ENCODE results near the gene MYBPC3. TPM values are rescaled to one million over a fixed set of nuclear protein-coding genes. Genes with fewer than 3 reads are reported as not detected.

Gene MYBPC3
- total and polyA plus RNA-seq, 12 donors = 0.54 to 5.8 (median 2.0) TPM

- intact Hi-C loops (cut with DNase I) = loop anchor here in 1 of 2 donors (10.0 kb wide), 1 partner anchor 447 kb away; no protein-coding TSS in a partner anchor
- Histone ChIP-seq H3K27me3 (no peaks in the 10 kb centered on the region), H3K9me3 (replicated peaks in 1 of 3) (no peaks in the 10 kb centered on the region), H3K4me3 (no peak overlapping the region), H3K27ac (no peak overlapping the region), H3K4me1 (replicated peaks in 1 of 2) (no peaks in the 10 kb centered on the region), H3K36me3 (replicated peaks in 1 of 2) (no peaks in the 10 kb centered on the region)
- WGBS, 4 donors = 79 to 83% (median 82%) methylated on average over 16 to 24 of the region's 24 CpGs
- DNase-seq = no peak
- TF ChIP-seq POLR2A (IDR thresholded peaks at IDR 0.05) = no peak
- no peak for TF ChIP-seq CTCF (IDR thresholded peaks at IDR 0.05)
These were observed 10.3 kb downstream of the MYBPC3 start for GRCh38 chr11:47342036-47342803.

GRCh38 chr11:47340980-47341775 is 11.3 kb downstream of the MYBPC3 start:
- 60 to 78% (median 67%) methylated on average over 14 to 18 of the region's 18 CpGs for WGBS, 4 donors
- H3K36me3 ChIP-seq (replicated peaks in 1 of 2) = no peaks in the 10 kb centered on the region
- TF ChIP-seq POLR2A (IDR thresholded peaks at IDR 0.05) (no peak), CTCF (IDR thresholded peaks at IDR 0.05) (no peak)
- H3K27ac ChIP-seq = no peak overlapping the region
- no peaks in the 10 kb centered on the region for H3K27me3 ChIP-seq
- DNase-seq = peak in 1 of 7 donors; percentile 21
- no peaks in the 10 kb centered on the region for H3K4me1 ChIP-seq (replicated peaks in 1 of 2)
- intact Hi-C loops (cut with DNase I) = loop anchor here in 1 of 2 donors (10.0 kb wide), 1 partner anchor 446 kb away; no protein-coding TSS in a partner anchor
- no peak overlapping the region for H3K4me3 ChIP-seq
- no peaks in the 10 kb centered on the region for H3K9me3 ChIP-seq (replicated peaks in 1 of 3)

GRCh38 chr11:47340010-47340409 is 12.5 kb downstream of the MYBPC3 start:
- intact Hi-C loops (cut with DNase I) = loop anchor here in 1 of 2 donors (10.0 kb wide), 1 partner anchor 445 kb away; no protein-coding TSS in a partner anchor
- H3K27me3 ChIP-seq = no peaks in the 10 kb centered on the region
- no peak for DNase-seq
- no peak for TF ChIP-seq POLR2A (IDR thresholded peaks at IDR 0.05)
- TF ChIP-seq CTCF (IDR thresholded peaks at IDR 0.05) = no peak
- 74 to 92% (median 87%) methylated on average over 9 of the region's 9 CpGs for WGBS, 4 donors
- H3K36me3 ChIP-seq (replicated peaks in 1 of 2) = no peaks in the 10 kb centered on the region
- H3K4me1 ChIP-seq (replicated peaks in 1 of 2) = no peaks in the 10 kb centered on the region
- H3K27ac ChIP-seq = no peak overlapping the region
- H3K9me3 ChIP-seq (replicated peaks in 1 of 3) = no peaks in the 10 kb centered on the region
- no peak overlapping the region for H3K4me3 ChIP-seq
